Islet precursor cell (in vitro differentiated cells): ENCODE results near the gene ARHGAP10.

Experiments
- DNase-seq: peaks from one replicate; pipeline ENCODE4 v3.0.0-alpha.2; 2018

The ARHGAP10 gene

GRCh38 chr4:147769386-147769785 is 37.5 kb downstream of the ARHGAP10 start:
- no peak for DNase-seq

GRCh38 chr4:147770831-147771230 is 38.9 kb downstream of the ARHGAP10 start:
- DNase-seq: no peak

GRCh38 chr4:147772056-147772455 is 40.2 kb downstream of the ARHGAP10 start:
- no peak for DNase-seq

- peak; percentile 55 for DNase-seq
Observed at GRCh38 chr4:147772459-147772969, 40.6 kb downstream of the ARHGAP10 start.

- peak; percentile 81 for DNase-seq
Observed at GRCh38 chr4:147773261-147774184, 41.6 kb downstream of the ARHGAP10 start.

GRCh38 chr4:147776716-147777115 is 44.8 kb downstream of the ARHGAP10 start:
- DNase-seq: peak; percentile 51

- DNase-seq: peak; percentile 76
Observed at GRCh38 chr4:147777456-147778091, 45.7 kb downstream of the ARHGAP10 start.

GRCh38 chr4:147778942-147779341 is 47.1 kb downstream of the ARHGAP10 start:
- no peak for DNase-seq

GRCh38 chr4:147779451-147779850 is 47.6 kb downstream of the ARHGAP10 start:
- DNase-seq: no peak

- no peak for DNase-seq
Observed at GRCh38 chr4:147780137-147780777, 48.4 kb downstream of the ARHGAP10 start.

- DNase-seq: peak; percentile 55
Observed at GRCh38 chr4:147782087-147782781, 50.3 kb downstream of the ARHGAP10 start.

GRCh38 chr4:147785129-147785528 is 53.2 kb downstream of the ARHGAP10 start:
- DNase-seq: no peak

GRCh38 chr4:147786031-147786430 is 54.1 kb downstream of the ARHGAP10 start:
- no peak for DNase-seq

- DNase-seq: no peak
Observed at GRCh38 chr4:147786531-147786930, 54.6 kb downstream of the ARHGAP10 start.

- DNase-seq: peak; percentile 73
Observed at GRCh38 chr4:147787204-147787603, 55.3 kb downstream of the ARHGAP10 start.

GRCh38 chr4:147788791-147789190 is 56.9 kb downstream of the ARHGAP10 start:
- DNase-seq: no peak

- DNase-seq: no peak
Observed at GRCh38 chr4:147789596-147789995, 57.7 kb downstream of the ARHGAP10 start.

GRCh38 chr4:147790412-147790811 is 58.5 kb downstream of the ARHGAP10 start:
- no peak for DNase-seq

- DNase-seq: no peak
Observed at GRCh38 chr4:147791341-147791740, 59.5 kb downstream of the ARHGAP10 start.

GRCh38 chr4:147791865-147792264 is 60.0 kb downstream of the ARHGAP10 start:
- DNase-seq: no peak

- DNase-seq: no peak
Observed at GRCh38 chr4:147793569-147794313, 61.9 kb downstream of the ARHGAP10 start.

- DNase-seq: no peak
Observed at GRCh38 chr4:147794314-147794680, 62.4 kb downstream of the ARHGAP10 start.
